HepG2 (cell line): ENCODE data around the gene GOLGA6C.

Experiments used
- ELF1 ChIP-seq: sonication (generic); formaldehyde crosslinking; IDR thresholded peaks from 2 replicates; pipeline ENCODE4 v1.4.0; 2020; ENCODE audit warnings: missing genetic modification reagents
- FOSL1 ChIP-seq: sonication (generic); formaldehyde crosslinking; IDR thresholded peaks from 2 replicates; pipeline ENCODE4 v1.9.0; 2021; ENCODE audit warnings: missing genetic modification reagents, borderline replicate concordance
- FOXC1 ChIP-seq: sonication (generic); formaldehyde crosslinking; IDR thresholded peaks from 2 replicates; pipeline ENCODE4 v1.8.0; 2022; ENCODE audit warnings: mild to moderate bottlenecking, missing genetic modification reagents, borderline replicate concordance
- GABPA ChIP-seq, 2 experiments: IDR thresholded peaks; 2 replicates each; pipeline ENCODE4 v1.6.1; 2011 to 2016; ENCODE audit warnings: low read depth in 2 of 2, low read length in 1 of 2, missing biosample characterization in 1 of 2, missing genetic modification characterization in 1 of 2
- HCFC1 ChIP-seq: fragments of 150-350 bp; IDR thresholded peaks from 2 replicates; pipeline ENCODE4 v1.6.1; 2014; ENCODE audit warnings: low read depth, low read length
- KLF9 ChIP-seq: IDR thresholded peaks from 2 replicates; pipeline ENCODE4 v1.6.1; 2016; ENCODE audit warnings: low read depth
- SKI ChIP-seq: fragments of 450-650 bp; IDR thresholded peaks from one replicate; pipeline ENCODE4 v1.6.1; 2018; ENCODE audit warnings: mild to moderate bottlenecking; ENCODE audit not compliant: partially characterized antibody
- ZNF251 ChIP-seq: sonication (generic); formaldehyde crosslinking; IDR thresholded peaks from 2 replicates; pipeline ENCODE4 v1.9.0; 2021; ENCODE audit warnings: mild to moderate bottlenecking, missing genetic modification reagents
- ZNF441 ChIP-seq: sonication (generic); formaldehyde crosslinking; IDR thresholded peaks from 2 replicates; pipeline ENCODE4 v1.7.0; 2021; ENCODE audit warnings: missing genetic modification reagents, borderline replicate concordance
- ZNF616 ChIP-seq: sonication (generic); formaldehyde crosslinking; IDR thresholded peaks from 2 replicates; pipeline ENCODE4 v1.5.0; 2020; ENCODE audit warnings: low read depth, mild to moderate bottlenecking, missing genetic modification reagents
- TF ChIP-seq, protein P1 (sequence below): fragments of 450-650 bp; IDR thresholded peaks from 2 replicates; pipeline ENCODE4 v1.6.1; 2017; ENCODE audit warnings: mild to moderate bottlenecking
- TF ChIP-seq, protein P2 (sequence below): sonication (generic); formaldehyde crosslinking; IDR thresholded peaks from 2 replicates; pipeline ENCODE4 v1.5.0; 2020; ENCODE audit warnings: mild to moderate bottlenecking, missing genetic modification reagents, moderate library complexity
- TF ChIP-seq, protein P3 (sequence below): sonication (generic); formaldehyde crosslinking; IDR thresholded peaks from 2 replicates; pipeline ENCODE4 v1.4.0; 2020; ENCODE audit warnings: missing genetic modification reagents

DNA sequence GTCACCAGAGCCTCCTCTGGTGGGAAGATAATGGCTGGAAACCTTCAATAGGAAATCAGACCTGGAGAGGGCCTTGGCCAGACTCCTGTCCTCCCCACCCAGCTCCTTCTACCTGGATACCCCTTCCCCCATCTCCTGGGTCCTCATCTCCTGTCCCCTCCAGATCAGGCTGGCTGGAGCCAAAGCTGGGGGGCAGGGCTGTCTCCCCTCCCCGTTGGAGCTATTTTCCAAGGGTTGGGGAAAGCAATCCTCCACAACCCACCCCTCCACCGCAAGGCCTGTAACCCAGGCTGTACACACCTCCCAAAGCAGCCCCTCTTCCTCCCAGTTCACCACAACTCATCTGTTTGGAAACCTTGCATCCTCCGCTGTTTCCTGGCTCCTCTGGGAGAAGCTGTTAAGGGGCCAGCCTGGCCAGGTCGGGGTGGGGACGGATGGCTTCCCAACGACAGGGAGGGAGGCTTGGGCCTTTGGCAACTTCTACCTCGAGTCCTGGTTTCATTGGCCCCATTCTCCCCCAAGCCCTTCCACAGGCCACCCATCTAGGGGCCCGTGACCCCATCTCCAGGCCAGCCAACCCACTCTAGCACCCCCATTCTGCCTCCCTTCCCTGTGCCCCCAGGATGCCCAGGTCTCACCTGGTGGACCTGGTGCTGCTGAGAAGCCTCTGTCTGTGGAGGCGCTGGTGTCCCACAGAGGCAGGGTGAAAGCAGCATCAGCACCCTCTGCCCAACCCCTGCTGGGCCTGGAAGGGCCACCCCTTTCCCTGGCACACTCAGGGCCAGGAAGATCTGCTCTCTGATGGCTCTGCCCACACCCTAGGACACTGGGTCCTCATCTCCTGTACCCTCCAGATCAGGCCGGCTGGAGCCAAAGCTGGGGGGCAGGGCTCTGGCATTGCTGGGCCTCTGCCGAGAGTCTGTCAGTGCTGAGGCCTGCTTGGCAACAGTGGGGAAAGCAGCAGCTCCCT, 22.1 kb upstream of the GOLGA6C start:
- no peak for TF ChIP-seq ELF1 (CRISPR knock-in tag)
- TF ChIP-seq KLF9 = no peak
- TF ChIP-seq, protein P1, sequence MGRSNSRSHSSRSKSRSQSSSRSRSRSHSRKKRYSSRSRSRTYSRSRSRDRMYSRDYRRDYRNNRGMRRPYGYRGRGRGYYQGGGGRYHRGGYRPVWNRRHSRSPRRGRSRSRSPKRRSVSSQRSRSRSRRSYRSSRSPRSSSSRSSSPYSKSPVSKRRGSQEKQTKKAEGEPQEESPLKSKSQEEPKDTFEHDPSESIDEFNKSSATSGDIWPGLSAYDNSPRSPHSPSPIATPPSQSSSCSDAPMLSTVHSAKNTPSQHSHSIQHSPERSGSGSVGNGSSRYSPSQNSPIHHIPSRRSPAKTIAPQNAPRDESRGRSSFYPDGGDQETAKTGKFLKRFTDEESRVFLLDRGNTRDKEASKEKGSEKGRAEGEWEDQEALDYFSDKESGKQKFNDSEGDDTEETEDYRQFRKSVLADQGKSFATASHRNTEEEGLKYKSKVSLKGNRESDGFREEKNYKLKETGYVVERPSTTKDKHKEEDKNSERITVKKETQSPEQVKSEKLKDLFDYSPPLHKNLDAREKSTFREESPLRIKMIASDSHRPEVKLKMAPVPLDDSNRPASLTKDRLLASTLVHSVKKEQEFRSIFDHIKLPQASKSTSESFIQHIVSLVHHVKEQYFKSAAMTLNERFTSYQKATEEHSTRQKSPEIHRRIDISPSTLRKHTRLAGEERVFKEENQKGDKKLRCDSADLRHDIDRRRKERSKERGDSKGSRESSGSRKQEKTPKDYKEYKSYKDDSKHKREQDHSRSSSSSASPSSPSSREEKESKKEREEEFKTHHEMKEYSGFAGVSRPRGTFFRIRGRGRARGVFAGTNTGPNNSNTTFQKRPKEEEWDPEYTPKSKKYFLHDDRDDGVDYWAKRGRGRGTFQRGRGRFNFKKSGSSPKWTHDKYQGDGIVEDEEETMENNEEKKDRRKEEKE = no peak
- TF ChIP-seq ZNF251 (CRISPR knock-in tag) = no peak
- TF ChIP-seq, protein P2, sequence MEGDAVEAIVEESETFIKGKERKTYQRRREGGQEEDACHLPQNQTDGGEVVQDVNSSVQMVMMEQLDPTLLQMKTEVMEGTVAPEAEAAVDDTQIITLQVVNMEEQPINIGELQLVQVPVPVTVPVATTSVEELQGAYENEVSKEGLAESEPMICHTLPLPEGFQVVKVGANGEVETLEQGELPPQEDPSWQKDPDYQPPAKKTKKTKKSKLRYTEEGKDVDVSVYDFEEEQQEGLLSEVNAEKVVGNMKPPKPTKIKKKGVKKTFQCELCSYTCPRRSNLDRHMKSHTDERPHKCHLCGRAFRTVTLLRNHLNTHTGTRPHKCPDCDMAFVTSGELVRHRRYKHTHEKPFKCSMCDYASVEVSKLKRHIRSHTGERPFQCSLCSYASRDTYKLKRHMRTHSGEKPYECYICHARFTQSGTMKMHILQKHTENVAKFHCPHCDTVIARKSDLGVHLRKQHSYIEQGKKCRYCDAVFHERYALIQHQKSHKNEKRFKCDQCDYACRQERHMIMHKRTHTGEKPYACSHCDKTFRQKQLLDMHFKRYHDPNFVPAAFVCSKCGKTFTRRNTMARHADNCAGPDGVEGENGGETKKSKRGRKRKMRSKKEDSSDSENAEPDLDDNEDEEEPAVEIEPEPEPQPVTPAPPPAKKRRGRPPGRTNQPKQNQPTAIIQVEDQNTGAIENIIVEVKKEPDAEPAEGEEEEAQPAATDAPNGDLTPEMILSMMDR = no peak
- TF ChIP-seq SKI = no peak
- TF ChIP-seq GABPA (IDR thresholded peaks at IDR 0.05; ENCODE audit: low read depth, low read length) = no peak
- TF ChIP-seq GABPA (CRISPR knock-in tag; IDR thresholded peaks at IDR 0.05; ENCODE audit: low read depth) = no peak
- TF ChIP-seq HCFC1 = no peak
- no peak for TF ChIP-seq FOSL1 (CRISPR knock-in tag)
- TF ChIP-seq ZNF616 (CRISPR knock-in tag) = no peak
- TF ChIP-seq, protein P3, sequence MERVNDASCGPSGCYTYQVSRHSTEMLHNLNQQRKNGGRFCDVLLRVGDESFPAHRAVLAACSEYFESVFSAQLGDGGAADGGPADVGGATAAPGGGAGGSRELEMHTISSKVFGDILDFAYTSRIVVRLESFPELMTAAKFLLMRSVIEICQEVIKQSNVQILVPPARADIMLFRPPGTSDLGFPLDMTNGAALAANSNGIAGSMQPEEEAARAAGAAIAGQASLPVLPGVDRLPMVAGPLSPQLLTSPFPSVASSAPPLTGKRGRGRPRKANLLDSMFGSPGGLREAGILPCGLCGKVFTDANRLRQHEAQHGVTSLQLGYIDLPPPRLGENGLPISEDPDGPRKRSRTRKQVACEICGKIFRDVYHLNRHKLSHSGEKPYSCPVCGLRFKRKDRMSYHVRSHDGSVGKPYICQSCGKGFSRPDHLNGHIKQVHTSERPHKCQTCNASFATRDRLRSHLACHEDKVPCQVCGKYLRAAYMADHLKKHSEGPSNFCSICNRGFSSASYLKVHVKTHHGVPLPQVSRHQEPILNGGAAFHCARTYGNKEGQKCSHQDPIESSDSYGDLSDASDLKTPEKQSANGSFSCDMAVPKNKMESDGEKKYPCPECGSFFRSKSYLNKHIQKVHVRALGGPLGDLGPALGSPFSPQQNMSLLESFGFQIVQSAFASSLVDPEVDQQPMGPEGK (CRISPR knock-in tag) = no peak
- no peak for TF ChIP-seq ZNF441 (CRISPR knock-in tag)
- TF ChIP-seq FOXC1 (CRISPR knock-in tag) = no peak
